ENCODE results near the gene CLNK.

DNA sequence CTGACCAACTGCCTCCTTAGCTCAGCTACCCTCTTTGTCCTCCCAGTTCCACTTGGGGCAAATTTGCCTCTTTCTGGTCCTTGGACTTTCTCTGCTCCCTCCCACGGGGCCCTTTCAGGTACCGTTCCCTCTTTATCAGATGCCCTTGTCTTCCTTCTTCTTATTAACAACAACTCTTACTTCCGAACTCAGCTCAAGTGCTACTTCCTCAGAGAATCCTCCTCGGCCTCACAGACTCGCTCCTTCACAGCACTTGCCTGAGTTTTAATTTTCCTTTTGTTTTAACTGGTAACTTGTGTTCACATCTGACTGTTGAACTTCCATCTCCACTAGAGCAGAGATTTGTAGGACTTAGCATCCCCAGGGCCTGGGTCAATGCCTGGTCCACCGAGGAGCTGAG lies 85.7 kb downstream of the CLNK start:
- TF ChIP-seq, protein P1, sequence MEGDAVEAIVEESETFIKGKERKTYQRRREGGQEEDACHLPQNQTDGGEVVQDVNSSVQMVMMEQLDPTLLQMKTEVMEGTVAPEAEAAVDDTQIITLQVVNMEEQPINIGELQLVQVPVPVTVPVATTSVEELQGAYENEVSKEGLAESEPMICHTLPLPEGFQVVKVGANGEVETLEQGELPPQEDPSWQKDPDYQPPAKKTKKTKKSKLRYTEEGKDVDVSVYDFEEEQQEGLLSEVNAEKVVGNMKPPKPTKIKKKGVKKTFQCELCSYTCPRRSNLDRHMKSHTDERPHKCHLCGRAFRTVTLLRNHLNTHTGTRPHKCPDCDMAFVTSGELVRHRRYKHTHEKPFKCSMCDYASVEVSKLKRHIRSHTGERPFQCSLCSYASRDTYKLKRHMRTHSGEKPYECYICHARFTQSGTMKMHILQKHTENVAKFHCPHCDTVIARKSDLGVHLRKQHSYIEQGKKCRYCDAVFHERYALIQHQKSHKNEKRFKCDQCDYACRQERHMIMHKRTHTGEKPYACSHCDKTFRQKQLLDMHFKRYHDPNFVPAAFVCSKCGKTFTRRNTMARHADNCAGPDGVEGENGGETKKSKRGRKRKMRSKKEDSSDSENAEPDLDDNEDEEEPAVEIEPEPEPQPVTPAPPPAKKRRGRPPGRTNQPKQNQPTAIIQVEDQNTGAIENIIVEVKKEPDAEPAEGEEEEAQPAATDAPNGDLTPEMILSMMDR (IDR thresholded peaks at IDR 0.05; ENCODE audit: control extremely low read depth in 1 of 3, insufficient read depth in 1 of 3, low read depth in 1 of 3, low read length in 3 of 3): no peak
- TF ChIP-seq RAD21 (IDR thresholded peaks at IDR 0.05 in 1 of 2, conservative IDR thresholded peaks at IDR 0.05 in 1 of 2; ENCODE audit: low read depth in 2 of 2, low read length in 2 of 2) (no peak), JUN (IDR thresholded peaks at IDR 0.05; ENCODE audit: low read depth, low read length) (no peak), SP1 (IDR thresholded peaks at IDR 0.05; ENCODE audit: low read depth, low read length) (no peak), EP300 (IDR thresholded peaks at IDR 0.05; ENCODE audit: borderline replicate concordance in 1 of 2, low read depth in 2 of 2, low read length in 2 of 2) (no peak), ZNF274 (IDR thresholded peaks at IDR 0.05; ENCODE audit: borderline replicate concordance, extremely low read depth, low read length) (no peak), TAF1 (IDR thresholded peaks at IDR 0.05; ENCODE audit: low read depth, low read length) (no peak), POLR2AphosphoS5 (IDR thresholded peaks at IDR 0.05; ENCODE audit: low read depth, low read length) (no peak), YY1 (IDR thresholded peaks at IDR 0.05; ENCODE audit: low read depth, low read length) (no peak), MAFK (IDR thresholded peaks at IDR 0.05; ENCODE audit: low read depth, low read length) (no peak), CEBPB (IDR thresholded peaks at IDR 0.05; ENCODE audit: low read depth, low read length) (no peak), EZH2 (IDR thresholded peaks at IDR 0.05; ENCODE audit: low read depth, low read length, severe bottlenecking) (no peak)
- TF ChIP-seq, protein P2, sequence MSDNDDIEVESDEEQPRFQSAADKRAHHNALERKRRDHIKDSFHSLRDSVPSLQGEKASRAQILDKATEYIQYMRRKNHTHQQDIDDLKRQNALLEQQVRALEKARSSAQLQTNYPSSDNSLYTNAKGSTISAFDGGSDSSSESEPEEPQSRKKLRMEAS (IDR thresholded peaks at IDR 0.05): no peak
